NT2/D1 (cell line): ENCODE measurements around the gene SH3GLB1.

Experiments
- SUZ12 ChIP-seq: IDR thresholded peaks from 2 replicates; pipeline ENCODE4 v1.6.1; 2011; ENCODE audit not compliant: insufficient read length, insufficient read depth; ENCODE audit errors: extremely low read depth
- YY1 ChIP-seq: IDR thresholded peaks from 2 replicates; pipeline ENCODE4 v1.6.1; 2011; ENCODE audit not compliant: insufficient read length, insufficient read depth
- ZNF274 ChIP-seq: IDR thresholded peaks from 2 replicates; pipeline ENCODE4 v1.6.1; 2011; ENCODE audit warnings: mild to moderate bottlenecking, low read depth, low read length

DNA sequence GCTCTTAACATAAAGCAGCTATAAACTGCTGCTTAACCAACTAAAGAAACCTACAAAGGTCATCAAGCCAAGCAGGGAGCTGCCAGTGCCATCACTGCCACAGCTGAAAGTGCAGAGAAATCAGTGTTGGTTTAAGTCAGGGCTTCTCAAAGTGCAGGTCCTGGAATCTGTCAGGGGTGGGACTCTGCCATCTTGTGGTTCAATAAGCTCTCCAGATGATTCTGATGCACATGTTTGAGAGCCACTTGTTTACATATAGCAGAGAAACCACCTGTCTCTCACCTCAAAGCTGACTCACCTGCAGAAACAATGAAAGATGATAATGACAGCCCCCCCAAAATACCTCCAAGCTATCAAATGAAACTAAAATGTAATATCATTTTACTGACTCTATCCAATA lies 49.3 kb downstream of the SH3GLB1 start:
- TF ChIP-seq ZNF274 (no peak), YY1 (no peak), SUZ12 (no peak)
